ENCODE results near the gene GPR35. TPM values are rescaled to one million over a fixed set of nuclear protein-coding genes. Genes with fewer than 3 reads are reported as not detected.

The GPR35 gene
- polyA plus RNA-seq, 2 donors, result 2.1 to 3.1 TPM

DNA sequence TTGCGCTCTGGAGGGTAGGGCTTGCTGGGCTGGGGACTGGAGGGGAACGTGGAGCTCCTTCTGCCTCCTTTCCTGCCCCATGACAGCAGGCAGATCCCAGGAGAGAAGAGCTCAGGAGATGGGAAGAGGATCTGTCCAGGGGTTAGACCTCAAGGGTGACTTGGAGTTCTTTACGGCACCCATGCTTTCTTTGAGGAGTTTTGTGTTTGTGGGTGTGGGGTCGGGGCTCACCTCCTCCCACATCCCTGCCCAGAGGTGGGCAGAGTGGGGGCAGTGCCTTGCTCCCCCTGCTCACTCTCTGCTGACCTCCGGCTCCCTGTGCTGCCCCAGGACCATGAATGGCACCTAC, 4.3 kb downstream of the GPR35 start:
- H3K27ac ChIP-seq (ENCODE audit: low read depth in 2 of 2, low read length in 1 of 2), result no peak overlapping the region
- peaks cover 0 to 7% of the 10 kb centered on the region in 2 donors for H3K9me3 ChIP-seq (ENCODE audit: control insufficient read depth in 2 of 2, insufficient read depth in 1 of 2, low read depth in 1 of 2, low read length in 1 of 2)
- peaks cover 0 to 6% of the 10 kb centered on the region in 2 donors for H3K36me3 ChIP-seq (ENCODE audit: control insufficient read depth in 2 of 2, insufficient read depth in 2 of 2, low read length in 1 of 2)
- no peaks in the 10 kb centered on the region for H3K27me3 ChIP-seq (ENCODE audit: control insufficient read depth in 1 of 2, insufficient read depth in 2 of 2, low read length in 2 of 2)
- 87% methylated on average over 5 of the region's 5 CpGs for WGBS, 2 donors
- H3K4me1 ChIP-seq (ENCODE audit: control insufficient read depth in 2 of 2, insufficient read depth in 2 of 2, low read length in 1 of 2), result peaks cover 0 to 4% of the 10 kb centered on the region in 2 donors
- no peak overlapping the region for H3K4me3 ChIP-seq (ENCODE audit: low read depth in 1 of 2, low read length in 2 of 2)

DNA sequence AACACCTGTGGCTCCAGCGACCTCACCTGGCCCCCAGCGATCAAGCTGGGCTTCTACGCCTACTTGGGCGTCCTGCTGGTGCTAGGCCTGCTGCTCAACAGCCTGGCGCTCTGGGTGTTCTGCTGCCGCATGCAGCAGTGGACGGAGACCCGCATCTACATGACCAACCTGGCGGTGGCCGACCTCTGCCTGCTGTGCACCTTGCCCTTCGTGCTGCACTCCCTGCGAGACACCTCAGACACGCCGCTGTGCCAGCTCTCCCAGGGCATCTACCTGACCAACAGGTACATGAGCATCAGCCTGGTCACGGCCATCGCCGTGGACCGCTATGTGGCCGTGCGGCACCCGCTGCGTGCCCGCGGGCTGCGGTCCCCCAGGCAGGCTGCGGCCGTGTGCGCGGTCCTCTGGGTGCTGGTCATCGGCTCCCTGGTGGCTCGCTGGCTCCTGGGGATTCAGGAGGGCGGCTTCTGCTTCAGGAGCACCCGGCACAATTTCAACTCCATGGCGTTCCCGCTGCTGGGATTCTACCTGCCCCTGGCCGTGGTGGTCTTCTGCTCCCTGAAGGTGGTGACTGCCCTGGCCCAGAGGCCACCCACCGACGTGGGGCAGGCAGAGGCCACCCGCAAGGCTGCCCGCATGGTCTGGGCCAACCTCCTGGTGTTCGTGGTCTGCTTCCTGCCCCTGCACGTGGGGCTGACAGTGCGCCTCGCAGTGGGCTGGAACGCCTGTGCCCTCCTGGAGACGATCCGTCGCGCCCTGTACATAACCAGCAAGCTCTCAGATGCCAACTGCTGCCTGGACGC, 4.9 kb downstream of the GPR35 start:
- Histone ChIP-seq H3K9me3 (ENCODE audit: control insufficient read depth in 2 of 2, insufficient read depth in 1 of 2, low read depth in 1 of 2, low read length in 1 of 2) (peaks cover 0 to 8% of the 10 kb centered on the region in 2 donors), H3K4me1 (ENCODE audit: control insufficient read depth in 2 of 2, insufficient read depth in 2 of 2, low read length in 1 of 2) (peaks cover 0 to 4% of the 10 kb centered on the region in 2 donors)
- WGBS, 2 donors, result 94 to 95% methylated on average over 50 of the region's 50 CpGs

DNA sequence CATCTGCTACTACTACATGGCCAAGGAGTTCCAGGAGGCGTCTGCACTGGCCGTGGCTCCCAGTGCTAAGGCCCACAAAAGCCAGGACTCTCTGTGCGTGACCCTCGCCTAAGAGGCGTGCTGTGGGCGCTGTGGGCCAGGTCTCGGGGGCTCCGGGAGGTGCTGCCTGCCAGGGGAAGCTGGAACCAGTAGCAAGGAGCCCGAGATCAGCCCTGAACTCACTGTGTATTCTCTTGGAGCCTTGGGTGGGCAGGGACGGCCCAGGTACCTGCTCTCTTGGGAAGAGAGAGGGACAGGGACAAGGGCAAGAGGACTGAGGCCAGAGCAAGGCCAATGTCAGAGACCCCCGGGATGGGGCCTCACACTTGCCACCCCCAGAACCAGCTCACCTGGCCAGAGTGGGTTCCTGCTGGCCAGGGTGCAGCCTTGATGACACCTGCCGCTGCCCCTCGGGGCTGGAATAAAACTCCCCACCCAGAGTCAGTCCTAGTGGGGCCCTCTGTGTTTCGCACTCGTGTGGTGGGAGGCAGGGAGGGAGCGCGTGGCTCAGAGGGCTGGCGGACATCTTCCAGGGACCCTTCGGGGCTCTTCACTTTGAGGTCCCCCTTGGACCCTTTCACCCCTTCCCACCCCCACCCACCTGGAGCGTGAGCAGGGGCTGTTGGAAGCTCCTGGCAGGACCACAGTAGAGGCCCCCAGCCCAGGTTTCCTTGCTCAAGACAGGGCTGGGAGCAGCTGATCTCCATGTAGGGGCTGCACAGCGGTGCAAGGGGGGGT, 5.7 kb downstream of the GPR35 start:
- peaks cover 0 to 10% of the 10 kb centered on the region in 2 donors for H3K9me3 ChIP-seq (ENCODE audit: control insufficient read depth in 2 of 2, insufficient read depth in 1 of 2, low read depth in 1 of 2, low read length in 1 of 2)
- H3K27ac ChIP-seq (ENCODE audit: low read depth in 2 of 2, low read length in 1 of 2), result no peak overlapping the region
- H3K36me3 ChIP-seq (ENCODE audit: control insufficient read depth in 2 of 2, insufficient read depth in 2 of 2, low read length in 1 of 2), result peaks cover 0 to 6% of the 10 kb centered on the region in 2 donors
- no peak overlapping the region for H3K4me3 ChIP-seq (ENCODE audit: low read depth in 1 of 2, low read length in 2 of 2)
- H3K4me1 ChIP-seq (ENCODE audit: control insufficient read depth in 2 of 2, insufficient read depth in 2 of 2, low read length in 1 of 2), result peaks cover 0 to 4% of the 10 kb centered on the region in 2 donors
- H3K27me3 ChIP-seq (ENCODE audit: control insufficient read depth in 1 of 2, insufficient read depth in 2 of 2, low read length in 2 of 2), result no peaks in the 10 kb centered on the region
- WGBS, 2 donors, result 93 to 94% methylated on average over 21 of the region's 21 CpGs

More for the DNA sequence above, 4.9 kb downstream of the GPR35 start:
- Histone ChIP-seq H3K36me3 (ENCODE audit: control insufficient read depth in 2 of 2, insufficient read depth in 2 of 2, low read length in 1 of 2) (peaks cover 0 to 6% of the 10 kb centered on the region in 2 donors), H3K4me3 (ENCODE audit: low read depth in 1 of 2, low read length in 2 of 2) (no peak overlapping the region), H3K27ac (ENCODE audit: low read depth in 2 of 2, low read length in 1 of 2) (no peak overlapping the region), H3K27me3 (ENCODE audit: control insufficient read depth in 1 of 2, insufficient read depth in 2 of 2, low read length in 2 of 2) (no peaks in the 10 kb centered on the region)

DNA sequence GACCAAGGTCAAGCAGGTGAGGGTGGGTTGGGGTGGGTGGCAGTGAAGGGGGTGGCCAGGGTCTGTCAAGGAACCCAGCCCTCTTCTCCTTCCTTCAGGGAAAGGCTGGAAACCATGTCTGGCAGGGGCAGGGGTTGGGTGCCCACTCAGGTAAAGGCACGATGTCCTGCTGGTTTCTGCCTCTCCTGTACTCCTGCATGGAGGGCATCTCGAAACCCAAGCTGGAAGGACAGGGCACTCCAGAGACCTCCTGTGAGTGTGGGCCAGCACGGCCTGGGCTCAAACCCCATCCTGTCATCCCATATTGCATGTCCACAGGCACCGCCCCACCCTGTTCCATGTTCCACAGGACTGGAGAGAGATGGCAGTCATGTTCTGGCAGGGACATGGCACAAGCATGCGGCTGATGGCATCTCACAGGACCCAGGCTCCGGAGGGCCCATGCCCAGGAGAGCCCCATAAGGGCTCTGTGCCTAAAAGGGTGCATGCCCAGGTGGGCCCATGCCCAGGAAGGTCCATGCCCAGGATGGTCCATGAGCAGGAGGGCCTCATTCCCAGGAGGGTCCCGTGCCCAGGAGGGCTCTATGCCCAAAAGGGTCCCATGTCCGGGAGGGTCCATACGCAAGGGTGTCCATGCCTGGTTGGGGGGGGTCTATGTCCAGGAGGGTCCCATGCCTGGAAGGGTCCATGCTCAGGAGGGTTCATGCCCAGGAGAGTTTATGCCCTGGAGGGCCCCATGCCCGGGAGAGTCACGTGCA, 6.4 kb downstream of the GPR35 start:
- H3K9me3 ChIP-seq (ENCODE audit: control insufficient read depth in 2 of 2, insufficient read depth in 1 of 2, low read depth in 1 of 2, low read length in 1 of 2), result peaks cover 0 to 10% of the 10 kb centered on the region in 2 donors
- H3K36me3 ChIP-seq (ENCODE audit: control insufficient read depth in 2 of 2, insufficient read depth in 2 of 2, low read length in 1 of 2), result peaks cover 0 to 6% of the 10 kb centered on the region in 2 donors
- H3K27ac ChIP-seq (ENCODE audit: low read depth in 2 of 2, low read length in 1 of 2), result no peak overlapping the region
- peaks cover 0 to 4% of the 10 kb centered on the region in 2 donors for H3K4me1 ChIP-seq (ENCODE audit: control insufficient read depth in 2 of 2, insufficient read depth in 2 of 2, low read length in 1 of 2)
- WGBS, 2 donors, result 83 to 91% methylated on average over 11 of the region's 11 CpGs
- no peak overlapping the region for H3K4me3 ChIP-seq (ENCODE audit: low read depth in 1 of 2, low read length in 2 of 2)
- H3K27me3 ChIP-seq (ENCODE audit: control insufficient read depth in 1 of 2, insufficient read depth in 2 of 2, low read length in 2 of 2), result no peaks in the 10 kb centered on the region

DNA sequence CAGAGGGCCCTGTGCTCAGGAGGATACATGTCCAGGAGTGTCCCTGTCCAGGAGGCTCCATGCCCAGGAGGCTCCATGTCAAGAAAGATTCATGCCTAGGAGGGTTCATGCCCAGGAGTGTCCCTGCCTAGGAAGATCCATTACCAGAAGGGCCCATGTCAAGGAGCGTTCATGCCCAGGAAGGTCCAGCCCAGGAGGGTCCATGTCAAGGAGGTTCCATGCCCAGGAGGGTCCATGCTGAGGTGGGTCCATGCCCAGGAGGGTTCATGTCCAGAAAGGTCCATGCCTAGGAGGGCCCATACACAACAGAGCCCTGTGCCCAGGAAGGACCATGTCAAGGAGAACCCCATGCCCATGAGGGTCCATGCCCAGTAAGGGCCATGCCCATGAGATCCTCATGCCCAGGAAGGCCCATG, 7.0 kb downstream of the GPR35 start:
- H3K27ac ChIP-seq (ENCODE audit: low read depth in 2 of 2, low read length in 1 of 2), result no peak overlapping the region
- H3K9me3 ChIP-seq (ENCODE audit: control insufficient read depth in 2 of 2, insufficient read depth in 1 of 2, low read depth in 1 of 2, low read length in 1 of 2), result peaks cover 0 to 10% of the 10 kb centered on the region in 2 donors
- 98 to 100% methylated on average over 1 of the region's 1 CpG for WGBS, 2 donors
- H3K4me3 ChIP-seq (ENCODE audit: low read depth in 1 of 2, low read length in 2 of 2), result no peak overlapping the region
- no peaks in the 10 kb centered on the region for H3K27me3 ChIP-seq (ENCODE audit: control insufficient read depth in 1 of 2, insufficient read depth in 2 of 2, low read length in 2 of 2)
- H3K36me3 ChIP-seq (ENCODE audit: control insufficient read depth in 2 of 2, insufficient read depth in 2 of 2, low read length in 1 of 2), result peaks cover 0 to 6% of the 10 kb centered on the region in 2 donors
- H3K4me1 ChIP-seq (ENCODE audit: control insufficient read depth in 2 of 2, insufficient read depth in 2 of 2, low read length in 1 of 2), result peaks cover 0 to 4% of the 10 kb centered on the region in 2 donors

DNA sequence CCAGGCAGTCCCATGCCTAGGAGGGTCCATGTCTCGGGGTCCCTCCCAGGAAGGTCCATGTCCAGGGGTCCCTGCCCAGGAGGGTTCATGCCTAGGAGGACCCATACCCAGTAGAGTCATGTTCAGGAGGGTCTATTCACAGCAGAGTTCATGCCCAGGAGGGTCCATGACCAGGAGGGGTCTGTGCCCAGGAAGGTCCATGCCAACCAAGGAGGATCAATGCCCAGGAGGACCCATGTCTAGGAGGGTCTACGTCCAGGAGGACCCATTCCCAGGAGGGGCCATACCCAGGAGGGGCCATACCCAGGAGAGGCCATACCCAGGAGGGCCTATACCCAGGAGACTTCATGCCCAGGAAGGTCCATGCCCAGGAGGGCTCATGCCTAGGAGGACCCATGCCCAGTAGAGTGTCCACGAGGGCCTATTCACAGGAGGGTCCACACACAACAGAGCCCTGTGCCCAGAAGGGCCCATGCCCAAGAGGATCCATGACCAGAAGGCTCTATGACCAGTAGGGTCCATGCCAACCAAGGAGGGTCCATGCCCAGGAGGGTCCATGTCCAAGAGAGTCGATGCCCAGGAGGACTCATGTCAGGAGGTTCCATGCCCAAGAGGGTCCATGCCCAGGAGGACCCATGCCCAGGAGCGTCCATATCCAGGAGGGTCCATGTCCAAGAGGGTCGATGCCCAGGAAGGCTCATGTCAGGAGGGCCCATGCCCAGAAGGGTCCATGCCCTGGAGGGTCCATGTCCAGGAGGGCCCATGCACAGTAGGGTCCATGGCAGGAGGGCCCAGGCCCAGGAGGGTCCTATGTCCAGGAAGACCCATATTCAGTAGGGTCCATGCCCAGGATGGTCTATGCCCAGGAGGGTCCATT, 10.1 kb downstream of the GPR35 start:
- 78 to 86% methylated on average over 6 of the region's 6 CpGs for WGBS, 2 donors

DNA sequence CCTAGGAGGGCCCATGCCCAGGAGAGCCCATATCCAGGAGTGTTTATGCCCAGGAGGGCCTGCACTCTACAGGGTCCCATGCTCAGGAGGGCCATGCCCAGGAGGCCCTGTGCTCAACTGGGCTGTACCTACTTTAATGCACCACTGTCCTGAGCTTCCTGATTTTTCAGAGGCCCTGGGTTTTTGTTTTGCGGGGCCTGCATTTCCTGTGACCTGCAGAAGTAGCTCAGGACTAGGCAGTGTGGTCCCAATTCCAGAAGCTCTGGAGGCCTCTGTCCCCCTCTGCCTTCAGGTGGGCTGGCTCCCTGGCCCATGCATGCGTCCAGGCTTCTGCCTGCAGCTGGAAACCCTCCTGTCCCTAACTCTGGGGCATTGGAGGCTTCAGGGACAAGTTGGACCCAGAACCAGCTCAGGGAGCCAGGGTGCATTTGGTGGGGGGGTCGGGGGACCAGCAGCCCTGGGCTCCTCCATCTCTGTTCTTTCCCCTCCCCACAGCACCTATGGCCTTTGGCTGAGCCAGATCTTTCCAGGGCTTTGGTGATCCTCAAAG, 10.8 kb downstream of the GPR35 start:
- H3K9me3 ChIP-seq (ENCODE audit: control insufficient read depth in 2 of 2, insufficient read depth in 1 of 2, low read depth in 1 of 2, low read length in 1 of 2), result peaks cover 0 to 12% of the 10 kb centered on the region in 2 donors
- no peaks in the 10 kb centered on the region for H3K36me3 ChIP-seq (ENCODE audit: control insufficient read depth in 2 of 2, insufficient read depth in 2 of 2, low read length in 1 of 2)
- WGBS, 2 donors, result 69 to 73% methylated on average over 3 of the region's 3 CpGs
- no peak overlapping the region for H3K4me3 ChIP-seq (ENCODE audit: low read depth in 1 of 2, low read length in 2 of 2)
- no peaks in the 10 kb centered on the region for H3K4me1 ChIP-seq (ENCODE audit: control insufficient read depth in 2 of 2, insufficient read depth in 2 of 2, low read length in 1 of 2)
- H3K27me3 ChIP-seq (ENCODE audit: control insufficient read depth in 1 of 2, insufficient read depth in 2 of 2, low read length in 2 of 2), result no peaks in the 10 kb centered on the region
- no peak overlapping the region for H3K27ac ChIP-seq (ENCODE audit: low read depth in 2 of 2, low read length in 1 of 2)

More for the DNA sequence above, 10.1 kb downstream of the GPR35 start:
- Histone ChIP-seq H3K27ac (ENCODE audit: low read depth in 2 of 2, low read length in 1 of 2) (no peak overlapping the region), H3K4me3 (ENCODE audit: low read depth in 1 of 2, low read length in 2 of 2) (no peak overlapping the region), H3K36me3 (ENCODE audit: control insufficient read depth in 2 of 2, insufficient read depth in 2 of 2, low read length in 1 of 2) (peaks cover 0 to 2% of the 10 kb centered on the region in 2 donors), H3K4me1 (ENCODE audit: control insufficient read depth in 2 of 2, insufficient read depth in 2 of 2, low read length in 1 of 2) (no peaks in the 10 kb centered on the region), H3K9me3 (ENCODE audit: control insufficient read depth in 2 of 2, insufficient read depth in 1 of 2, low read depth in 1 of 2, low read length in 1 of 2) (peaks cover 0 to 12% of the 10 kb centered on the region in 2 donors), H3K27me3 (ENCODE audit: control insufficient read depth in 1 of 2, insufficient read depth in 2 of 2, low read length in 2 of 2) (no peaks in the 10 kb centered on the region)

DNA sequence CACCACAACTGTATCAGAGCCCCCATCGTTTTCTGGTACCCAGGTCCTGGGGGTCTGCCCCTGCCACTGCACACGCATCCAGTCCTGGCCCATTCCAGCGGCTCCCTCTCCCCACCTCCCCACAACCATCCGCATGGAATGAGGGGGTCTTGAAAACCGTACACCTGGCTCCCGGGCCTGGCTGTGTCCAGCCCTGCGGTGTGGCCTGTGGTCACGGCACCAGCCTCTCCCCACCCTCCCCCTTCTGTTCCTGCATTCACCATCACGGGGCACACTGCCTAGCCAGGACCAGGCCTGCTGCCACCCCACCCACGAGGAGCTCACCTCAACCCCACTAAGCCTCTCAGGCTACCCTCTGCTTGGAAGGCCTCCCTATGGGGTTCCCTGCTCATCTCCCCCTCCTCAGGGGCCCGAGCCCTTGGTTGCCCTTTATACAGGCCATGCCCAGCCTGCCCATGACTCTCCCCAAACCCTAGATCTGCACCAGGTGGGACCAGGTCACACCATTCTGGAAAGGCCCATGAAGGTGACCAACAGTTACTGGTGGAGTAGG, 11.4 kb downstream of the GPR35 start:
- 80 to 84% methylated on average over 11 of the region's 11 CpGs for WGBS, 2 donors
- peaks cover 0 to 12% of the 10 kb centered on the region in 2 donors for H3K9me3 ChIP-seq (ENCODE audit: control insufficient read depth in 2 of 2, insufficient read depth in 1 of 2, low read depth in 1 of 2, low read length in 1 of 2)
- no peak overlapping the region for H3K27ac ChIP-seq (ENCODE audit: low read depth in 2 of 2, low read length in 1 of 2)
- no peaks in the 10 kb centered on the region for H3K27me3 ChIP-seq (ENCODE audit: control insufficient read depth in 1 of 2, insufficient read depth in 2 of 2, low read length in 2 of 2)
- no peaks in the 10 kb centered on the region for H3K4me1 ChIP-seq (ENCODE audit: control insufficient read depth in 2 of 2, insufficient read depth in 2 of 2, low read length in 1 of 2)
- H3K4me3 ChIP-seq (ENCODE audit: low read depth in 1 of 2, low read length in 2 of 2), result no peak overlapping the region
- no peaks in the 10 kb centered on the region for H3K36me3 ChIP-seq (ENCODE audit: control insufficient read depth in 2 of 2, insufficient read depth in 2 of 2, low read length in 1 of 2)

Measured in esophagus (tissue), 2 donors.